HG03565 (cell line): Measurements from ENCODE around the gene KCNMB2.

Experiments used
- ATAC-seq: cut with Tn5 transposase; IDR thresholded peaks from one replicate; pipeline ENCODE4 v1.9.1; 2021; ENCODE audit warnings: mild to moderate bottlenecking, moderate library complexity; ENCODE audit not compliant: unreplicated experiment

The KCNMB2 gene

GRCh38 chr3:178634975-178635374 lies 98.7 kb downstream of the KCNMB2 start:
- ATAC-seq, result no peak

GRCh38 chr3:178637802-178638201 lies 101.6 kb downstream of the KCNMB2 start:
- peak; percentile 53 for ATAC-seq

DNA sequence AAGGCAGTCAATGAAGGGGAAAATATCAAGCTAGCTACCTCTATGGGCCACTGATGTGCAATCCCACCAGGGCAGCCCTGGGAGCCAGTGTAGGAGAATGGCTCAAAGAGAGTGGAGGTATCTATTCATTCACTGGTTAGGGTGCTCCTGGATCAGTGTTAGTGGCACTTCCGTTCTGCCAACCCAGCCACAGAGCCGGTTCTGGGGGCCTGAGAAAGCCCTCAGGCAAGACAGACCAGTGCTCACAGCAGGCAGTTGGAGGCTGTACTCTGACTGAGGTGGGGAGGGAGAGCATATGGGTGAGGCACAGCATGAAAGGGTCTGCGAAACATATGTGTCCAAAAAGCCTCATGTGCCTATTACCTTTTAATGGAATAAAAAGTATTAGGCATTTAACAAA lies 109.3 kb downstream of the KCNMB2 start:
- ATAC-seq, result no peak

DNA sequence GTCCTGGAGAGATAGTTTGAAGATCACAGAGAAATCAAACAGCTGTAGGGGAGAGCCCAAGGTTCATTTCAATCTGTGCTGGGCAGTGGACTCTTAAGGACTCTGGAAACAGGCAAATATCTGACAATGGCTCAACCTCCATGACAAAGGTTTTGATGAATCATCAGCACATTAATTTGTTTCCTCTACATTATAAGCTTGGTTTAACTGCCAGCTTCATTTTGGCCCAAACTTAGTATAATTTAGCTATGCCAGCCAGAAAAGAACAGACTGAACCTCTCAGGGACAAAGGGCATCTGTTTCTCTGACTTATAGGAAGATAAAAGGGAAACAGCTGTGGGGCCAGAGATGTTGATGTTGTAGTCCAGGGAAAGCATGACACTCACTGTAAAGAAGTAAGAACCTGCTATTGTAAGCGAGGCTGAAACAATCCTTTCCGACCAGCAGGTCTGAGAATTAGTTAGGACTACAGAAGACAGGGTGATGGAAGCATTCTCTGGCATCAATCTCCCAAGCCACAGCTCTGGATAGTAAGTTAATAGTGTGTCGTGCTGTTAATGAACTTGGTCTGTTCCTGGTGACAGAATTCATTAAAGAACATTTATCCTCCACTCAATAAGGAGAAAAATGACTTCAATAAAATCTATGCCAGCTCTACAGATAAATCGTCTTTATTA lies 110.1 kb downstream of the KCNMB2 start:
- no peak for ATAC-seq

DNA sequence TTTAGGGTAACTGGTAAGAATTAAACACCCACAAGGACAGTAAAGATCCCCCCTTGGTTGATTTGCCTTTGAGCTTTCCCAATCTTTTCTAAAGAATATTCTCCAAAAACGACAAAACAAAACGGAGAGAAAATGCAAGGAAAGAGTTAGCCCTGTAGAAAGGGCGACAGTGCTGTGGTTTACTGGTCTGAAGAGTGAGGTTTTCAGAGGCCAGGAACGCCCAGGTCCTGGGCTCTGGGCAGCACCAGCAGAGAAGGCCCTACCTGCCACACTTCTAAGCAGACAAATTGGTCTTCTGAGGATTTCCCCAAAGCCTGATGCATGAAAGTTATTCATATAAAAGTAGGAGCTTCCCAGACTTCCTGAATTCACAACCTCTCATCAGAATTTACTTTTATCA lies 119.3 kb downstream of the KCNMB2 start:
- ATAC-seq, result no peak

GRCh38 chr3:178658694-178659325 lies 122.6 kb downstream of the KCNMB2 start:
- no peak for ATAC-seq

DNA sequence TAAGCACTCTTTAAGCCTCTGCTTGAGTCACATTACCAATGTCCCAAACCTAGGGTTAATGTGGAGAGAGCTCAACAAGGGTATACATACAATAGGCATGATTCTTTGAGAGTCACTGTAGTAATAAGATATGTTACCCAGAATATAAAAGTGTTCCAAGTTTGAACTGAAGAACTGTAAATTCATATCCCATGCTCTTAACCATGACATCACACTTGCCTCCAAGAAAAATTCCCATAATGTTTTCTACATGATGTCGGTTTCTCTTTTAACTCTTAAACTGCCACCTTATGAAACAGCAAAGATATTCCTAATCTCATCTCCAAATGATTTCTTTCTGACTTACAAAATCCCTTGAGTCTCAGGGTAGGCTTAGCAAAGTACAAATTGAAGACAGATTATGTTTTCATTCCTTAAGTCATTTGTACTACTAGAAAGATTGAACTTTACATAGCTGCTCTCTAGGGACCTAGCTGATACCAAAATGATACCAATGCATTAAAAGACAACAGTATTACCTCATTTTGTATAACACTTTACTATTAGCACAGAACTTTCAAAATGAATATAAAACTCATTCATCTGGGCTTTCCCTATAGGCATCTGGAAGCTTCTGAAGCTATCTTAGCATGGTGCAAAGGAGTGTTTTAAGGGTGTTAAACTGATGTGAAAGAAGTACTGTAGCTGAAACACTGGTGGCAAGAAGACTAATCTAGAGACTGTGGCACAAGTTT lies 127.1 kb downstream of the KCNMB2 start:
- ATAC-seq, result peak; percentile 63

DNA sequence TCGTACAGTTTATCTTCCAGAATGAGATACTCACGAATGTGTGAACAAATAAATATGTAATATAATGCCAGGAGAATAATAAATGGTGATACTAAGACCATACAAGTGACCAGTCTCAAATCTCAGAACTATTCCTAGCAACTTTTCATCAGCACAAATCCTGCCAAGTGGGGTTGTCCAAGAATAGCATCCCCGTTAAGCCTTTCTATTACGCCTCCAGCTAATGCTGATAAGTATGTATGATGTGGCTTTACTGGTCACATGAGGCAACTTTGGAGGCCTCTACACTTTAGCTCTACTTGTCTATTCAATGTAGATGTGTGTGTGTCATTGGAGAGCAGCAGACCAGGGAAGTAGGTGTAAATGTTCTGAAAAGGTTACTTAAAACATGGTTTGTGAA lies 129.5 kb downstream of the KCNMB2 start:
- no peak for ATAC-seq

GRCh38 chr3:178669022-178669601 lies 132.9 kb downstream of the KCNMB2 start:
- no peak for ATAC-seq

DNA sequence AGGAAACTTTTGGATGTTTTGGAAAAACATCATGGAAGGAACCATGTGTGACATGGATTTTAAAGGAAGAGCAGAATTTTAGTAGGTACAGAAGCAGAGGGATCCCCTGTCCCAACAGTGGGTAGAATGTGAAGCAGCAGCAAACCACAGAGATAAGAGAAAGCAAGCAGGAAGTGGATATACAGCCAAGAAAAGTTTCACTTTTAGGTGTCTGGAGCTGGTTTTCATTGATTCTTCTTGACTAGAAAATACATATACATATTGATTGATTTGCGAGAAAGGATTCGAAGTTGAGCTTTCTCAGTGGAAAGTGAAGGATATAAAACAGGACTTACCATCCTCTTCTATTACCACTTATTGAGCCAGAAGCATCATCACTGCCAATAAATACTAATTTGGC lies 133.5 kb downstream of the KCNMB2 start:
- ATAC-seq, result peak; percentile 46

GRCh38 chr3:178671377-178671776 lies 135.1 kb downstream of the KCNMB2 start:
- peak; percentile 25 for ATAC-seq

DNA sequence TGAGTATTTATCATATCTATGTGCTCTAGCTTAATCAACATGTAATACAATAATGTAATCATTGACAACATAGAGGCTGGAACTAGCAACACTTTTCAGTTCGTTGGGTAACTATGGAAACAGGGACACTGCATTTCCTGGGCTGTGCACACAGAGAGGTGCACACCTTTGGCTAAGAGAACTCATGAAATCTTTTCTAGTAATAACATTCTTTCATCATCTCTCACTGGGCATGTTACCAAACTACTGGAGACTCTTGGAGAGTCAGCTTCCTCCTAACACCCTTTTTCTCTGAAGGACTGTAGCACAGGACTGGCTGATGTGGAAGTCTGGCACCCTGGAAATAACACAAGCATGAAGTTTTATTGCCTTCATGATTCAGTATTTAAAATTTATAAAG lies 135.6 kb downstream of the KCNMB2 start:
- peak; percentile 37 for ATAC-seq

DNA sequence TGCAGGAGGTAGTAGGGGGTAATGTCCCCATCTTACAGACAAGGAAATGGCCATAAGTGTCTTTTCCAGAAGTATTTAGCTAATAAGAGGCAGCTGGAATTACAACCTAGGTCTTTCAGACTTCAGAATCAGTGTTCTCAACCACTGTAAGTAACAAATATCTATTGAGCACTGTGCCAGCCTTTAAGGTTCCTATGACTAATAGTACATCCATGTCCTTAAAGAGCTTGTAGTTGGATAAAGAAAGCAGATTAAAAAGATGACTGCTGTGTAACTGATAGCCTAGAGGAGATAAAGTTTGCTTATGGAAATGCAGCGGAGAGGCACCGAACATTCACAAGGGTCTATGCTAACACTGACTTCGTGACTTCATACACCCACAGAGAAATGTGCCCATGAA lies 136.0 kb downstream of the KCNMB2 start:
- ATAC-seq, result no peak

- no peak for ATAC-seq
These were observed 137.3 kb downstream of the KCNMB2 start for GRCh38 chr3:178673529-178673928.

DNA sequence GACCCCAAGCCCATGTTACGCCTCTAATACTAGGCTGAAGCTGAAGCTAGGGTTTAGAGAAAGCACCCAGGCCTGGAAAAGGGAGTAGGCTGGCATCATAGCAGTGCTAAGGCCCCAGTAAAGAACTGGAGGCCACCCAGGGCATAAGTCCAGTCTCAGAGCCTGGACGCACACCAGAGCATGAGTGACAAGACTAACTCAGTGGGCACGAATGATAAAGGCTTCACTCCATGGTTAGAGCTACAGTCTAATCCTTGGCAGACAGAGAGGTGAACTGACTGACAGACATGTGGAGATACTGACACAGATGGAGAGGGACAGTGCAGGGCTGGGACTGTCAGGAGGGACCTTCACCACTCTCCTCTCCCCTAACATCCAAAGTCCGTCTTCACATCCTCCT lies 139.8 kb downstream of the KCNMB2 start:
- no peak for ATAC-seq

- peak; percentile 79 for ATAC-seq
These were observed 140.9 kb downstream of the KCNMB2 start for GRCh38 chr3:178676942-178677790.

DNA sequence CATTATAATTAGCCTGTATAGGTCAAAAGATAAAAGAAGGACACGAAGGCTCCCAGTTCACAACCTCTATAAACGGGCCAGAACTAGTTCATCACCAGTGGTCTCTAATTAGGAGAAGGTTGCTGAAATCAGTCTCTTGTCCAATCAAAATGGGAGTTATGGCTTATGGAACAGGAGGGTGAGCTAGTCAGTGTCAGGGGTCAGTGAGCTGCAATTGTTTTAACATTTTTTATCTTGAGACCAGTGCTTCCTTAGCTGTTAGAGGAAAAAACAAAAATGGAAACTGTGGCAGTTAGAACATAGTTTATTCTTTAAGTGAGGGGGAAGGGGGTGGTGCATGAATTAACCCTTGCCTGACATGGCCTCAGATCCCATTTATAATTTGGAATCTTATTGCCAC lies 141.7 kb downstream of the KCNMB2 start:
- ATAC-seq, result no peak

DNA sequence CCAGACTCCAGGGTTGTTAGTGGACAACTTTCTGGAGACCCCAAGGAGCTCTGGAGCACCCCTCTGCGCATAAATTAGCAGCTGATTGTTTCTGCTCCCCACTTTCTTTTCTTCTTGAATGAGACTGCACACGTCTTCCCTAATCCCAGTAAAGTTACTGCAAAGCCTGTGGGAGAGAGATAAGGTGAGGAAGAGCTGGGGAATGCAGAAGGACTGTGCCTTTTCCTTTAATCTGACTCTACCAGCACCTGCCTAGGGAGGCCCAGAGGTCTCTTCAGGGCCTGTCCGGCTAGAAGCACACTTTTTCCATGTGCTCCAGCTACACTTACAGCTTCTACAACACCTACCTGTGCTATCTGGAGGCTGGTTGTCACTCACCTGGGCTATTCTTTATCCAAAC lies 143.8 kb downstream of the KCNMB2 start:
- ATAC-seq, result no peak

GRCh38 chr3:178680489-178680888 lies 144.3 kb downstream of the KCNMB2 start:
- ATAC-seq, result no peak

DNA sequence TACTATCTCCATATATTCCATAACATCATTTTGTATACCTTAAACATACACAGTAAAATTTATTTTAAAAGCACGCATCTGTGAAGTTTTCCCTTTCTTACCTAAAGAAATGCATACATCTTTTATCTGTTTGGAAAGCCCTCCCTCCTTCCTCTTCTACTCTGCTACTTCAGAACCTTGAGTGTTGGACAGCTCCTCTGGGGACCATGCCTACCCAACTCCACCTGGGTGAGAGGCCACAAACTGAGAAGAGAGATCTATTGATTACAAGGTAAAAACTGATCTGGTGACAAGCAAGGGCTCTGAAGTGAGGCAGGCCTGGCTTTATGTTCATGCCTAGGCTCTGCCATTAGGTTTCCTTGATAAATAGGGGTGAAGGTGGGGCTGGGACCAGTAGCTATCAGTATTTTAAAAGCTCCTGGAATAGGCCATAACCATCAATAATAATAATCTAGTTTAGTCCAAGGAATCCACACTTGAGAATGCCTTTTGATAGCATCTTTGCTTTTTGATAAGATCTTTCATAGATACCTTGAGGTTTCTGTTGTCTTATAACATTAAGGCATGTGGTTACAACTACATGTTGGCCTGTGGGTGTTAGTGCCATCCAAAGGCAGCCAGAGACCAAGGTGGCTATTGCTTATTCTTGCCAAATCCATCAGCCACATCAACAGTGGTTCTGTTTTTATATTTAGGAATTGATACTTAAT lies 148.8 kb downstream of the KCNMB2 start:
- ATAC-seq, result no peak
